Uterus (tissue), 2 donors: Measurements from ENCODE around the gene CR2.

Experiments
- POLR2A ChIP-seq, 2 donors: fragments of 450-650 bp; IDR thresholded peaks; one replicate each; pipeline ENCODE4 v1.6.1; 2016; ENCODE audit warnings: antibody characterized with exemption in 2 of 2, mild to moderate bottlenecking in 1 of 2, moderate library complexity in 1 of 2
- TF ChIP-seq, protein P1 (sequence below), 4 experiments: fragments of 200-600 bp in 2 of 4; fragments of 450-650 bp in 2 of 4; sonication (generic) in 2 of 4; IDR thresholded peaks; one replicate each; pipeline ENCODE4 v1.5.1; 2016 to 2019; ENCODE audit warnings: antibody characterized with exemption in 4 of 4, mild to moderate bottlenecking in 2 of 4, moderate library complexity in 1 of 4

DNA sequence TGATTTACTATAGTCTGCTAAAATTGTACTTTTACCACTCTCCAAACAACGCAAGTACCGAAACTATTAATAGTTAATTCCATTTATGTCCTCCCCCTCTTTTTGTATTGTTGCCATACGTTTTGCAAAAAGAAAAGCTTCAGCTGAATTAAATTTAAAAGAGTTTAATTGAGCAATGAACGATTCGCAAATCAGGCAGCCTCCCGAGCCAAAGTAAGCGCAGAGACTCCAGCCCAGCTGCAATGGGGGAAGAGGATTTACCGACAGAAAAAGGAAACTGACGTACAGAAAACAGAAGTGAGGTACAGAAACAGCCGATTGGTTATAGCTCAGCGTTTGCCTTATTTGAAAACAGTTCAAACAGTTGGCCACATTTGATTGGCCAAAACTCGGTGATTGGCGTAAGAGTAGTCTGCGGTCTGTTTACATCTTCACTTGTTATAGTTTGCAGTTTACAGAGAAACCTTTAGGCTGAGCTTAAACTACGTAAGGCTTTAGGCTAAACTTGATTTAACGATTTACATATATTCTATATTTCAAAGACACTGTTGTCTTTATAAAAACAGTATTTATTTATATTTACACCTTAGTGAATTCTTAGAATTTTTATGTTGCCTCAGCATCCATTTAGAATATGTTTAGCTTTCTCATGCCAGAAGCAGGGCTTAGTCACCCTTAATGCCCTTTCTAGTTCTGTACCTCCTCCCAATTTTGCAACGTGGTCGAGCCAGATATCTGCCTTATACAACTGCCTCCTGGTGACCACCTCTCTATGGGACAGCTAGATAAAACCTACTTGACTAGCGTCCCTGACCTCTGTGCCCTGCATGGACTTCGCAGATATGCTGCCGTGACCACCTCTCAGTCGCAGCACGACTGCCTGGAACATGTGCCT, 65.6 kb downstream of the CR2 start:
- TF ChIP-seq, protein P1, sequence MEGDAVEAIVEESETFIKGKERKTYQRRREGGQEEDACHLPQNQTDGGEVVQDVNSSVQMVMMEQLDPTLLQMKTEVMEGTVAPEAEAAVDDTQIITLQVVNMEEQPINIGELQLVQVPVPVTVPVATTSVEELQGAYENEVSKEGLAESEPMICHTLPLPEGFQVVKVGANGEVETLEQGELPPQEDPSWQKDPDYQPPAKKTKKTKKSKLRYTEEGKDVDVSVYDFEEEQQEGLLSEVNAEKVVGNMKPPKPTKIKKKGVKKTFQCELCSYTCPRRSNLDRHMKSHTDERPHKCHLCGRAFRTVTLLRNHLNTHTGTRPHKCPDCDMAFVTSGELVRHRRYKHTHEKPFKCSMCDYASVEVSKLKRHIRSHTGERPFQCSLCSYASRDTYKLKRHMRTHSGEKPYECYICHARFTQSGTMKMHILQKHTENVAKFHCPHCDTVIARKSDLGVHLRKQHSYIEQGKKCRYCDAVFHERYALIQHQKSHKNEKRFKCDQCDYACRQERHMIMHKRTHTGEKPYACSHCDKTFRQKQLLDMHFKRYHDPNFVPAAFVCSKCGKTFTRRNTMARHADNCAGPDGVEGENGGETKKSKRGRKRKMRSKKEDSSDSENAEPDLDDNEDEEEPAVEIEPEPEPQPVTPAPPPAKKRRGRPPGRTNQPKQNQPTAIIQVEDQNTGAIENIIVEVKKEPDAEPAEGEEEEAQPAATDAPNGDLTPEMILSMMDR (IDR thresholded peaks at IDR 0.05): no peak
- TF ChIP-seq POLR2A (IDR thresholded peaks at IDR 0.05): no peak
